Endothelial cell of umbilical vein (primary cell): ENCODE data around the gene RNF151. TPM values are rescaled to one million over a fixed set of nuclear protein-coding genes. Genes with fewer than 3 reads are reported as not detected.

Source experiments
- BruUV-seq: library from RNA; stranded (reverse); fragments of 400-500 nt; replicated peaks from 2 replicates; lab custom pipeline; 2021; lab: Mats Ljungman, UMichigan
- CTCF ChIA-PET: fragments of 300-600, 350-600 bp; sonication (Branson Sonifier 250); formaldehyde crosslinking; loops from one replicate; lab custom pipeline; 2021; ENCODE audit warnings: antibody characterized with exemption, inconsistent platforms; lab: Charles Lee
- POLR2A ChIA-PET: fragments of 300-600, 350-600 bp; sonication (Branson Sonifier 250); formaldehyde crosslinking; loops from one replicate; lab custom pipeline; 2021; ENCODE audit warnings: antibody characterized with exemption, inconsistent platforms; lab: Charles Lee
- DNase-seq: peaks from one replicate; pipeline ENCODE4 v3.0.0-alpha.2; 2011; ENCODE audit warnings: low read depth, low spot score
- FAIRE-seq: peaks from 2 replicates; lab custom pipeline; 2011; peaks lifted over from hg19 to GRCh38; lab: Jason Lieb, UNC
- H2AFZ ChIP-seq: 2 replicates; pipeline ENCODE4 v1.6.0; 2012; ENCODE audit warnings: low read depth, low read length, control low read depth, inconsistent platforms
- H3K27ac ChIP-seq: 2 replicates; pipeline ENCODE4 v1.5.1; 2011; ENCODE audit warnings: low read depth, mild to moderate bottlenecking, control low read depth, low read length, moderate library complexity; ENCODE audit not compliant: insufficient read depth
- H3K27me3 ChIP-seq, 2 experiments: 2 replicates each; pipeline versions ENCODE4 v1.6.0 to v1.6.1; 2011; ENCODE audit warnings: low read length in 2 of 2, mixed read lengths in 1 of 2; ENCODE audit not compliant: control insufficient read depth in 2 of 2, insufficient read depth in 2 of 2
- H3K36me3 ChIP-seq, 2 experiments: 2 replicates in 1 of 2; 3 replicates in 1 of 2; pipeline ENCODE4 v1.5.1; 2011; ENCODE audit warnings: low read length in 2 of 2, mild to moderate bottlenecking in 1 of 2, moderate library complexity in 1 of 2; ENCODE audit not compliant: control insufficient read depth in 2 of 2, insufficient read depth in 2 of 2; ENCODE audit errors: extremely low read depth in 1 of 2
- H3K4me1 ChIP-seq: 3 replicates; pipeline ENCODE4 v1.5.1; 2011; ENCODE audit warnings: mild to moderate bottlenecking, low read length; ENCODE audit not compliant: control insufficient read depth, insufficient read depth; ENCODE audit errors: extremely low read depth
- H3K4me2 ChIP-seq: 2 replicates; pipeline ENCODE4 v1.6.1; 2011; ENCODE audit warnings: low read length, control low read depth, mixed read lengths; ENCODE audit not compliant: insufficient read depth
- H3K4me3 ChIP-seq, 3 experiments: fragments of 200-600 bp in 1 of 3; sonication (generic), shearing (Covaris generic) in 1 of 3; replicated peaks in 1 of 3; 2 replicates each; pipeline ENCODE4 v1.5.1; 2011 to 2016; ENCODE audit warnings: control low read depth in 3 of 3, low read length in 3 of 3, mild to moderate bottlenecking in 2 of 3, inconsistent platforms in 1 of 3, low read depth in 1 of 3, moderate library complexity in 1 of 3; ENCODE audit not compliant: insufficient read depth in 1 of 3
- H3K79me2 ChIP-seq: 2 replicates; pipeline ENCODE4 v1.6.0; 2012; ENCODE audit warnings: low read length, inconsistent platforms; ENCODE audit not compliant: control insufficient read depth, insufficient read depth
- H3K9ac ChIP-seq: replicated peaks from 2 replicates; pipeline ENCODE3; 2011; ENCODE audit warnings: low read length, control low read depth; ENCODE audit not compliant: insufficient read depth; ENCODE audit errors: extremely low read depth
- H3K9me1 ChIP-seq: replicated peaks from 3 replicates; pipeline ENCODE4 v1.6.0; 2011; ENCODE audit warnings: mild to moderate bottlenecking, low read length; ENCODE audit not compliant: control insufficient read depth, insufficient read depth; ENCODE audit errors: extremely low read depth
- H3K9me3 ChIP-seq: replicated peaks from 2 replicates; pipeline ENCODE4 v1.5.1; 2012; ENCODE audit warnings: low read length, inconsistent platforms; ENCODE audit not compliant: control insufficient read depth, insufficient read depth
- H4K20me1 ChIP-seq: replicated peaks from 2 replicates; pipeline ENCODE3; 2011; ENCODE audit warnings: mild to moderate bottlenecking, low read length; ENCODE audit not compliant: control insufficient read depth, insufficient read depth; ENCODE audit errors: extremely low read depth
- CTCF ChIP-seq, 2 donors: IDR thresholded peaks; 1 replicate in 1 of 2; 2 replicates in 1 of 2; pipeline ENCODE4 v1.5.1; 2011; ENCODE audit warnings: low read length in 2 of 2, mild to moderate bottlenecking in 2 of 2, moderate library complexity in 2 of 2, control low read depth in 1 of 2, inconsistent platforms in 1 of 2, low read depth in 1 of 2; ENCODE audit not compliant: insufficient read depth in 1 of 2; ENCODE audit errors: extremely low read depth in 1 of 2
- EZH2 ChIP-seq: IDR thresholded peaks from 2 replicates; pipeline ENCODE4 v1.6.1; 2012; ENCODE audit warnings: borderline replicate concordance, low read depth, mild to moderate bottlenecking, moderate library complexity, low read length, inconsistent platforms; ENCODE audit not compliant: severe bottlenecking
- FOS ChIP-seq: IDR thresholded peaks from 2 replicates; pipeline ENCODE4 v1.6.1; 2011; ENCODE audit warnings: mild to moderate bottlenecking, low read length, moderate library complexity, borderline replicate concordance; ENCODE audit not compliant: insufficient read depth
- GATA2 ChIP-seq: IDR thresholded peaks from 2 replicates; pipeline ENCODE4 v1.7.0; 2011; ENCODE audit warnings: low read depth, mild to moderate bottlenecking, moderate library complexity, mixed read lengths, low read length; ENCODE audit not compliant: insufficient read length, insufficient read depth
- JUN ChIP-seq: IDR thresholded peaks from 2 replicates; pipeline ENCODE4 v1.6.1; 2011; ENCODE audit warnings: borderline replicate concordance, low read depth; ENCODE audit not compliant: insufficient read length, insufficient read depth
- MAX ChIP-seq: IDR thresholded peaks from 2 replicates; pipeline ENCODE4 v1.6.1; 2011; ENCODE audit not compliant: insufficient read depth, insufficient read length
- POLR2A ChIP-seq: IDR thresholded peaks from 2 replicates; pipeline ENCODE4 v1.6.1; 2012; ENCODE audit warnings: low read depth, mild to moderate bottlenecking, control low read depth, low read length
- POLR2AphosphoS5 ChIP-seq: IDR thresholded peaks from 2 replicates; pipeline ENCODE4 v1.6.1; 2012; ENCODE audit warnings: low read depth, mild to moderate bottlenecking, control low read depth, low read length, moderate library complexity; ENCODE audit not compliant: insufficient read depth
- dilution Hi-C: fragments of 300-500 bp; cut with MboI; formaldehyde crosslinking; loops from one replicate; pipeline ENCODE4 v1.15.0; 2019; ENCODE audit warnings: low sequenced_read_pairs; ENCODE audit not compliant: extremely low pct_ligation_motif_present
- intact Hi-C: fragments of 100-400 bp; cut with micrococcal nuclease; formaldehyde crosslinking; loops from one replicate; pipeline ENCODE4 v1.10.0; 2022
- polyA plus RNA-seq, 4 experiments: library from polyadenylated mRNA; depleted of rRNA in 3 of 4; stranded (reverse) in 3 of 4; unstranded in 1 of 4; fragments of >200 nt; gene quantifications; 2 replicates each; pipeline versions ENCODE4 v1.2.1 to v1.2.3, GENCODE V29; 2011 to 2012; ENCODE audit warnings: missing spikeins in 1 of 4
- total RNA-seq: library from RNA; stranded (reverse); gene quantifications from 2 replicates; pipeline ENCODE4 v1.2.3, GENCODE V29; 2021

Gene RNF151
- total and polyA plus RNA-seq, 2 donors (not counting 3 experiments of a cell fraction or from before 2014, with no cell fraction given), result not detected

- H3K27ac ChIP-seq, result no peak overlapping the region
- H3K36me3 ChIP-seq, result peaks cover 9 to 37% of the 10 kb centered on the region in 2 experiments
- ChIA-PET CTCF (no interaction called here), POLR2A (no interaction called here)
- intact Hi-C loops, result no loop called here
- H3K4me3 ChIP-seq, result no peak overlapping the region
- FAIRE-seq (no peak), DNase-seq (no peak)
- TF ChIP-seq CTCF (IDR thresholded peaks at IDR 0.05; ENCODE audit: extremely low read depth in 1 of 2, insufficient read depth in 1 of 2, low read depth in 1 of 2, low read length in 2 of 2), result no peak
- TF ChIP-seq FOS, result no peak
- TF ChIP-seq EZH2, result no peak
- no peak for TF ChIP-seq POLR2A
- no peaks in the 10 kb centered on the region for H4K20me1 ChIP-seq
- H3K79me2 ChIP-seq, result peaks cover 15% of the 10 kb centered on the region
- dilution Hi-C loops, result no loop called here
- H2AFZ ChIP-seq, result no peak overlapping the region
- no peak overlapping the region for H3K9ac ChIP-seq
- no peaks in the 10 kb centered on the region for H3K9me3 ChIP-seq
- no TSS peak for BruUV-seq
- peaks cover 4% of the 10 kb centered on the region for H3K4me1 ChIP-seq
- peaks cover 19 to 21% of the 10 kb centered on the region in 2 experiments for H3K27me3 ChIP-seq
- no peak overlapping the region for H3K4me2 ChIP-seq
- H3K9me1 ChIP-seq, result no peaks in the 10 kb centered on the region
These were observed 9.5 kb downstream of the RNF151 start for GRCh38 chr16:1976216-1976520.

GRCh38 chr16:1976951-1977874 is 10.6 kb downstream of the RNF151 start:
- no peaks in the 10 kb centered on the region for H3K9me1 ChIP-seq
- dilution Hi-C loops, result no loop called here
- CTCF ChIA-PET, result no interaction called here

More at GRCh38 chr16:1976951-1977874, 10.6 kb downstream of the RNF151 start:
- H4K20me1 ChIP-seq, result no peaks in the 10 kb centered on the region
- H2AFZ ChIP-seq, result no peak overlapping the region
- H3K27ac ChIP-seq, result no peak overlapping the region
- peaks cover 13% of the 10 kb centered on the region for H3K79me2 ChIP-seq
- no peak overlapping the region for H3K9ac ChIP-seq
- BruUV-seq, result no TSS peak
- H3K4me3 ChIP-seq, result no peak overlapping the region
- FAIRE-seq (no peak), DNase-seq (no peak)
- H3K4me1 ChIP-seq, result peaks cover 4% of the 10 kb centered on the region
- H3K9me3 ChIP-seq, result no peaks in the 10 kb centered on the region
- intact Hi-C loops, result no loop called here
- H3K27me3 ChIP-seq, result peaks cover 29 to 31% of the 10 kb centered on the region in 2 experiments
- TF ChIP-seq GATA2 (no peak), MAX (no peak), POLR2A (no peak), EZH2 (no peak), JUN (no peak), POLR2AphosphoS5 (no peak)
- peaks cover 9 to 37% of the 10 kb centered on the region in 2 experiments for H3K36me3 ChIP-seq
- POLR2A ChIA-PET, result no interaction called here
- H3K4me2 ChIP-seq, result no peak overlapping the region
